GM12865 (cell line): ENCODE measurements around the gene GLUD1.

Source experiments
- DNase-seq: peaks from one replicate; pipeline ENCODE4 v3.0.0; 2010; ENCODE audit warnings: low read depth
- H3K4me3 ChIP-seq: 2 replicates; pipeline ENCODE4 v1.5.1; 2011; ENCODE audit warnings: mild to moderate bottlenecking, low read depth, low read length, control low read depth
- TF ChIP-seq, protein P1 (sequence below): IDR thresholded peaks from 2 replicates; pipeline ENCODE4 v1.5.1; 2011; ENCODE audit warnings: low read length, control low read depth, low read depth, inconsistent platforms; ENCODE audit not compliant: insufficient read depth; ENCODE audit errors: missing control alignments

The GLUD1 gene

DNA sequence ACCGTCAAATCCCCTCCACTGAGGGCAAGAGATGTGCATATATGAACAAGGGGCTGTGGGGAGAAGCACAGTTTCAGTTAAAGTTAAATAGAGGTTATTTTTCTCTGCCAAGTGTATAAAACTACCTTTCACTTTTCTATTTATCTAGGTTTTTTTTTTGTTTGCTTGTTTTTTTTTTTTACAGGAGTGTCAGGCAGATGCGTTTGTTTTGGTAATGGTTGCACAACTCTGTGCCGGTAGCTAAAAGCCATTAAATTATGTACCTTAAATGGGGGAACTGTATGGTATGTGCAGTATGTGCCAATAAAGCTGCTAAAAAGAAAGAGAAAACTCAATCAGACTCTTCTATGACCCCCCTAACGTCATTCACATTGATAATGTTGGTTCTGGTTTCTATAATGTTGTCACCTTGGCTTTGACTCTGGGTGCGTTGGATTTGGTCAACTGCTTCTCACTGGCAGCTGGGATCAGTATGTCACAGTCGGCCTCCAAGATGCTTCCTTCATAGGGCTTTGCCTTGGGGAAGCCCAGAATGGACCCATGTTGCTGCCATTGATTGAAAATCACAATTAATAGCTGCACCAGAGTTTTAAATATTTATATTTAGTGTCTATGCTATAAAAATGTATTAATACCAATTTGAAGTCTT, 34.2 kb downstream of the GLUD1 start:
- no peak overlapping the region for H3K4me3 ChIP-seq
- no peak for DNase-seq
- TF ChIP-seq, protein P1, sequence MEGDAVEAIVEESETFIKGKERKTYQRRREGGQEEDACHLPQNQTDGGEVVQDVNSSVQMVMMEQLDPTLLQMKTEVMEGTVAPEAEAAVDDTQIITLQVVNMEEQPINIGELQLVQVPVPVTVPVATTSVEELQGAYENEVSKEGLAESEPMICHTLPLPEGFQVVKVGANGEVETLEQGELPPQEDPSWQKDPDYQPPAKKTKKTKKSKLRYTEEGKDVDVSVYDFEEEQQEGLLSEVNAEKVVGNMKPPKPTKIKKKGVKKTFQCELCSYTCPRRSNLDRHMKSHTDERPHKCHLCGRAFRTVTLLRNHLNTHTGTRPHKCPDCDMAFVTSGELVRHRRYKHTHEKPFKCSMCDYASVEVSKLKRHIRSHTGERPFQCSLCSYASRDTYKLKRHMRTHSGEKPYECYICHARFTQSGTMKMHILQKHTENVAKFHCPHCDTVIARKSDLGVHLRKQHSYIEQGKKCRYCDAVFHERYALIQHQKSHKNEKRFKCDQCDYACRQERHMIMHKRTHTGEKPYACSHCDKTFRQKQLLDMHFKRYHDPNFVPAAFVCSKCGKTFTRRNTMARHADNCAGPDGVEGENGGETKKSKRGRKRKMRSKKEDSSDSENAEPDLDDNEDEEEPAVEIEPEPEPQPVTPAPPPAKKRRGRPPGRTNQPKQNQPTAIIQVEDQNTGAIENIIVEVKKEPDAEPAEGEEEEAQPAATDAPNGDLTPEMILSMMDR, result no peak

DNA sequence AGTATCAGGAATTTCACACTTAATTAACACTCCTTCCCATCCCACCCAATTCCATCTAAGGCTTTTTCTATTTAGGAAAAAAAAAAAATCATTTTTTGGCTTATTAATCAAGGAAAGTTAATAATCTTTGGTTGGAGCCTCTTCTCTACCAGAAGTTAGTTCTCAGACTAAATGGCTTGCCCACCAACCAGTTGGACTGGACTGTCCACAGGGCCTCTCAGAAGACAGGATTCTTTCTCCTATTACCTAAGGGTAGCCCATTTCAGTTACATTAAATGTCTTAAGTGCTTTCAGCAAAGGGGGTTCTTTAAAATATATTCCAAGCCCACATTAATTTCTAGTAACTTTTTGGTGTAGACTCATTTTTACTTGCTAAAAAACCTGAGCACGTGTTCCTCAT, 35.2 kb downstream of the GLUD1 start:
- H3K4me3 ChIP-seq, result no peak overlapping the region

GRCh38 chr10:87058171-87058570, 36.5 kb downstream of the GLUD1 start:
- no peak overlapping the region for H3K4me3 ChIP-seq
- DNase-seq, result no peak
- TF ChIP-seq, protein P1, result no peak

More for the DNA sequence above, 35.2 kb downstream of the GLUD1 start:
- DNase-seq, result no peak
- TF ChIP-seq, protein P1, result no peak

DNA sequence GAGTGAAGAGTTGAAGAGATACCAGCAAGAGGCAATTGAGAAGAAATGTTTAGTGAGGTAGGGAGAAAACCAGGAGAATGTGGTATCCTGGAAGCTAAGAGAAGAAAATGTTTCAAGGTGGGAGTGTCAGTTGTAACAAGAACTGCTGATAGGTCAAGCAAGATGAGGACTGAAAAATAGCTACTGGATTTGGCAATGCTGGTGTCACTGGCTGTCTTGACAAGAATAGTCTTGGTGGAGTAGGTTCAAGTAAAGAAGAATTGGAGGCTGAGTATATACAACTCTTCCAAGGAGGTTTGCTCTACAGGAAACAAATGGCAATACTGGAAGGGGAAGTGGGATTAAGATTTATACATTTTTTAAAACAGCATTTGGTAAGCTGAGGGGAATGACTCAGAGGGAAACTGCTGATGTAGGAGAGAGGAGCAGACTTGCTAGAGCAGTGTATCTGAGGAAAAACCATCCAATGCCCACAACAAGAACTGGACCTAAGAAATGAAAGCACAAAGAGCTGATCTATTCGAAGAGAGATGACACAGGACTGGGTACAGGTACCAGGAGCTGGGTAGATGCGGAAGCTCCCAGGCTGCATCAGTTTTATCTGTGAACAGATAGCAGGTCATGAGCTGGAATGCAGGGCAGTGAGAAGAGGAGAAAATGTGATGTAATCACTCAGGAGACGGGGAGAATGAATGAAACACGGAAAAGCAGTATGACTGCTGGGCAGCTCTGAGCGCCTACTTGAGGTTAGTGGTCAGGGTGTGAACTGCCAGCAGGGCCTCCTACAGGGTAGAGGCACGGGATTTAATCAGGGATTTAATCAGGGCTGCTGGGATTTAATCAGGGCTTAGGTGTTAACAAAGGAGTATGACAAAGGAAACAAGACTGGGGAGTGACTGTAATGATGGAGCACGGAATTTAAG, 40.0 kb downstream of the GLUD1 start:
- no peak overlapping the region for H3K4me3 ChIP-seq
- DNase-seq, result peak; percentile 9
- TF ChIP-seq, protein P1, result no peak

GRCh38 chr10:87053577-87054181, 41.0 kb downstream of the GLUD1 start:
- no peak for DNase-seq
- TF ChIP-seq, protein P1, result no peak
- no peak overlapping the region for H3K4me3 ChIP-seq

DNA sequence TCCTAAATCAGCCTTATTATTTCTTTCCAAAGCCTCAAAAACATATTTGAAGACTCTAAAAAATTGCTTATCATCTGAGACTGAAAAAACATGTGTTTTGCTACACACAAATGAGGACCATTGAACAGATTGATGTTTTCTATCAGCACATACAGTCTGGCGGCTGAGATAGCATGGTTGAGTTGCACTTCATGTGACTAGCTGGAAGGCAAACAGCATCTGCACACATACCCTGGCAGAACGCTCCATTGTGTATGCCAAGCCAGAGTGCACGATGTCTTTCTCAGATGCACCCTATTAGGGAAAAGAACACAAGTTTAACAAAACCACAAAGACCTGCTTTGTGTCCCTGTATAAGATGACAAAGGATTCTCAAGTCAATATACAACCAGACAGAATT, 41.5 kb downstream of the GLUD1 start:
- H3K4me3 ChIP-seq, result no peak overlapping the region
- TF ChIP-seq, protein P1, result no peak
- no peak for DNase-seq
